ENCODE results near the gene MCF2L.

Gene MCF2L

GRCh38 chr13:112966776-112967175 lies 2.2 kb upstream of the MCF2L start (continued):
- TF ChIP-seq POU6F1 (CRISPR knock-in tag; IDR thresholded peaks at IDR 0.05; ENCODE audit: borderline replicate concordance, low read depth) (no peak), PPARA (CRISPR knock-in tag; IDR thresholded peaks at IDR 0.05; ENCODE audit: borderline replicate concordance) (no peak), ZNF8 (CRISPR knock-in tag; IDR thresholded peaks at IDR 0.05) (no peak)

GRCh38 chr13:112967686-112968379 lies 1.2 kb upstream of the MCF2L start:
- TF ChIP-seq BACH2 (CRISPR knock-in tag; IDR thresholded peaks at IDR 0.05; ENCODE audit: borderline replicate concordance) = no peak
- TF ChIP-seq ZC3H10 (CRISPR knock-in tag; IDR thresholded peaks at IDR 0.05) = no peak
- no peak for TF ChIP-seq SNAI2 (CRISPR knock-in tag; IDR thresholded peaks at IDR 0.05)
- no peak for TF ChIP-seq OSR1 (CRISPR knock-in tag; IDR thresholded peaks at IDR 0.05)
- no peak for TF ChIP-seq TCF4 (CRISPR knock-in tag; IDR thresholded peaks at IDR 0.05; ENCODE audit: borderline replicate concordance)
- TF ChIP-seq TOX (CRISPR knock-in tag; IDR thresholded peaks at IDR 0.05; ENCODE audit: borderline replicate concordance) = no peak
- no peak for TF ChIP-seq RARB (CRISPR knock-in tag; IDR thresholded peaks at IDR 0.05)
- TF ChIP-seq PATZ1 (CRISPR knock-in tag; IDR thresholded peaks at IDR 0.05; ENCODE audit: borderline replicate concordance) = no peak
- no peak for TF ChIP-seq ESRRG (CRISPR knock-in tag; IDR thresholded peaks at IDR 0.05)
- TF ChIP-seq ARNTL (CRISPR knock-in tag; IDR thresholded peaks at IDR 0.05; ENCODE audit: borderline replicate concordance, low read depth) = no peak
- TF ChIP-seq CSDC2 (CRISPR knock-in tag; IDR thresholded peaks at IDR 0.05) = no peak

GRCh38 chr13:112968380-112968909 lies 569 bp upstream of the MCF2L start:
- TF ChIP-seq TCF4 (CRISPR knock-in tag; IDR thresholded peaks at IDR 0.05; ENCODE audit: borderline replicate concordance) (no peak), PATZ1 (CRISPR knock-in tag; IDR thresholded peaks at IDR 0.05; ENCODE audit: borderline replicate concordance) (no peak), TOX (CRISPR knock-in tag; IDR thresholded peaks at IDR 0.05; ENCODE audit: borderline replicate concordance) (no peak), ZFP30 (CRISPR knock-in tag; IDR thresholded peaks at IDR 0.05) (no peak), ZFP3 (CRISPR knock-in tag; IDR thresholded peaks at IDR 0.05) (no peak), CSRNP3 (CRISPR knock-in tag; IDR thresholded peaks at IDR 0.05) (no peak), BACH2 (CRISPR knock-in tag; IDR thresholded peaks at IDR 0.05; ENCODE audit: borderline replicate concordance) (no peak), CSDC2 (CRISPR knock-in tag; IDR thresholded peaks at IDR 0.05) (no peak), ISL1 (CRISPR knock-in tag; IDR thresholded peaks at IDR 0.05) (no peak), POU6F1 (CRISPR knock-in tag; IDR thresholded peaks at IDR 0.05; ENCODE audit: borderline replicate concordance, low read depth) (no peak), TSHZ2 (CRISPR knock-in tag; IDR thresholded peaks at IDR 0.05) (no peak), PPARA (CRISPR knock-in tag; IDR thresholded peaks at IDR 0.05; ENCODE audit: borderline replicate concordance) (no peak), GLIS3 (CRISPR knock-in tag; IDR thresholded peaks at IDR 0.05) (no peak), ZNF70 (CRISPR knock-in tag; IDR thresholded peaks at IDR 0.05) (no peak), ZNF8 (CRISPR knock-in tag; IDR thresholded peaks at IDR 0.05) (no peak)
- ATAC-seq = peak; percentile 28; the same call in 2 of the 3 replicates

More at GRCh38 chr13:112967686-112968379, 1.2 kb upstream of the MCF2L start:
- no peak for ATAC-seq
